ENCODE data around the gene RALGPS2. TPM values are rescaled to one million over a fixed set of nuclear protein-coding genes. Genes with fewer than 3 reads are reported as not detected.

RALGPS2 gene
- total and polyA plus RNA-seq, 10 donors, result 25.6 to 118 (median 77.2) TPM

GRCh38 chr1:178934546-178934945 lies 209.5 kb downstream of the RALGPS2 start:
- Histone ChIP-seq H3K9me3 (no peaks in the 10 kb centered on the region), H3K4me3 (no peak overlapping the region), H3K27me3 (replicated peaks in 1 of 7) (no peaks in the 10 kb centered on the region), H3K36me3 (no peaks in the 10 kb centered on the region), H3K27ac (peak overlapping the region in 5 of 8 donors; percentile 33 to 80 (median 71)), H3K4me1 (peaks cover 0 to 60% (median 29%) of the 10 kb centered on the region in 6 donors)
- WGBS, 5 donors, result 31 to 74% (median 53%) methylated on average over 3 of the region's 3 CpGs
- intact Hi-C loops (cut with DNase I; ENCODE audit: low total_unique reads), result no loop called here
- TF ChIP-seq POLR2AphosphoS5 (IDR thresholded peaks at IDR 0.05) (no peak), POLR2A (IDR thresholded peaks at IDR 0.05) (no peak)
- TF ChIP-seq, protein P1, sequence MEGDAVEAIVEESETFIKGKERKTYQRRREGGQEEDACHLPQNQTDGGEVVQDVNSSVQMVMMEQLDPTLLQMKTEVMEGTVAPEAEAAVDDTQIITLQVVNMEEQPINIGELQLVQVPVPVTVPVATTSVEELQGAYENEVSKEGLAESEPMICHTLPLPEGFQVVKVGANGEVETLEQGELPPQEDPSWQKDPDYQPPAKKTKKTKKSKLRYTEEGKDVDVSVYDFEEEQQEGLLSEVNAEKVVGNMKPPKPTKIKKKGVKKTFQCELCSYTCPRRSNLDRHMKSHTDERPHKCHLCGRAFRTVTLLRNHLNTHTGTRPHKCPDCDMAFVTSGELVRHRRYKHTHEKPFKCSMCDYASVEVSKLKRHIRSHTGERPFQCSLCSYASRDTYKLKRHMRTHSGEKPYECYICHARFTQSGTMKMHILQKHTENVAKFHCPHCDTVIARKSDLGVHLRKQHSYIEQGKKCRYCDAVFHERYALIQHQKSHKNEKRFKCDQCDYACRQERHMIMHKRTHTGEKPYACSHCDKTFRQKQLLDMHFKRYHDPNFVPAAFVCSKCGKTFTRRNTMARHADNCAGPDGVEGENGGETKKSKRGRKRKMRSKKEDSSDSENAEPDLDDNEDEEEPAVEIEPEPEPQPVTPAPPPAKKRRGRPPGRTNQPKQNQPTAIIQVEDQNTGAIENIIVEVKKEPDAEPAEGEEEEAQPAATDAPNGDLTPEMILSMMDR (IDR thresholded peaks at IDR 0.05 in 8 of 11, conservative IDR thresholded peaks at IDR 0.05 in 3 of 11), result no peak
- no peak for DNase-seq

- Histone ChIP-seq H3K9me3 (no peaks in the 10 kb centered on the region), H3K36me3 (no peaks in the 10 kb centered on the region), H3K27me3 (replicated peaks in 1 of 7) (no peaks in the 10 kb centered on the region), H3K27ac (no peak overlapping the region), H3K4me1 (peaks cover 0 to 56% (median 29%) of the 10 kb centered on the region in 6 donors), H3K4me3 (no peak overlapping the region)
- WGBS, 5 donors, result 63 to 75% (median 71%) methylated on average over 5 of the region's 5 CpGs
- DNase-seq, result no peak
- intact Hi-C loops (cut with DNase I; ENCODE audit: low total_unique reads), result no loop called here
- TF ChIP-seq, protein P1 (IDR thresholded peaks at IDR 0.05 in 8 of 11, conservative IDR thresholded peaks at IDR 0.05 in 3 of 11), result no peak
Measured at GRCh38 chr1:178935610-178936009, 210.6 kb downstream of the RALGPS2 start.

GRCh38 chr1:178937695-178938094 lies 212.7 kb downstream of the RALGPS2 start:
- intact Hi-C loops (cut with DNase I; ENCODE audit: low total_unique reads), result no loop called here
- peak overlapping the region in 2 of 8 donors; percentile 0 to 37 for H3K27ac ChIP-seq
- WGBS, 5 donors, result 56 to 77% (median 69%) methylated on average over 5 of the region's 5 CpGs

GRCh38 chr1:178938101-178938958 lies 213.3 kb downstream of the RALGPS2 start:
- intact Hi-C loops (cut with DNase I; ENCODE audit: low total_unique reads), result no loop called here
- DNase-seq, result no peak
- TF ChIP-seq POLR2A (IDR thresholded peaks at IDR 0.05), result no peak
- TF ChIP-seq POLR2AphosphoS5 (IDR thresholded peaks at IDR 0.05), result no peak
- TF ChIP-seq, protein P1 (IDR thresholded peaks at IDR 0.05 in 8 of 11, conservative IDR thresholded peaks at IDR 0.05 in 3 of 11), result no peak
- H3K4me3 ChIP-seq, result no peak overlapping the region
- H3K9me3 ChIP-seq, result no peaks in the 10 kb centered on the region
- WGBS, 5 donors, result 75 to 88% (median 83%) methylated on average over 10 to 11 of the region's 11 CpGs
- peaks cover 0 to 33% (median 12%) of the 10 kb centered on the region in 6 donors for H3K4me1 ChIP-seq
- peaks cover 0 to 5% (median 0%) of the 10 kb centered on the region in 7 donors for H3K27me3 ChIP-seq (replicated peaks in 1 of 7)
- H3K36me3 ChIP-seq, result no peaks in the 10 kb centered on the region
- peak overlapping the region in 2 of 8 donors; percentile 0 to 37 for H3K27ac ChIP-seq

More at GRCh38 chr1:178937695-178938094, 212.7 kb downstream of the RALGPS2 start:
- Histone ChIP-seq H3K4me1 (peaks cover 0 to 36% (median 17%) of the 10 kb centered on the region in 6 donors), H3K27me3 (replicated peaks in 1 of 7) (peaks cover 0 to 5% (median 0%) of the 10 kb centered on the region in 7 donors), H3K36me3 (no peaks in the 10 kb centered on the region), H3K9me3 (no peaks in the 10 kb centered on the region), H3K4me3 (no peak overlapping the region)
- TF ChIP-seq, protein P1 (IDR thresholded peaks at IDR 0.05 in 8 of 11, conservative IDR thresholded peaks at IDR 0.05 in 3 of 11), result no peak
- TF ChIP-seq POLR2AphosphoS5 (IDR thresholded peaks at IDR 0.05) (no peak), POLR2A (IDR thresholded peaks at IDR 0.05) (no peak)
- no peak for DNase-seq

Measured in spleen (tissue), 11 donors.